Activated naive CD8-positive, alpha-beta T cell (primary cell): ENCODE measurements around the gene AGO4.
A peak's percentile ranks its signal among the peaks of the same experiment; 100 is the strongest.
"Not testable (repeated sequence)": the region's sequence is repeated elsewhere in the genome, so short reads cannot be mapped to it uniquely, and the experiment has no call there.

ENCODE experiments used
- H3K27ac Mint-ChIP-seq: one replicate; pipeline ENCODE4 v1.8.0; 2021; ENCODE audit warnings: mixed read lengths
- H3K27me3 Mint-ChIP-seq: one replicate; pipeline ENCODE4 v1.8.0; 2021; ENCODE audit warnings: mixed read lengths
- H3K36me3 Mint-ChIP-seq: one replicate; pipeline ENCODE4 v1.8.0; 2021; ENCODE audit warnings: mixed read lengths
- H3K4me1 Mint-ChIP-seq: one replicate; pipeline ENCODE4 v1.8.0; 2021; ENCODE audit warnings: low read depth, mixed read lengths
- H3K4me3 Mint-ChIP-seq: one replicate; pipeline ENCODE4 v1.8.0; 2021; ENCODE audit warnings: mild to moderate bottlenecking, mixed read lengths
- H3K9me3 Mint-ChIP-seq: one replicate; pipeline ENCODE4 v1.8.0; 2021; ENCODE audit warnings: low read depth, mixed read lengths

Gene AGO4

GRCh38 chr1:35869245-35869950 lies 61.6 kb downstream of the AGO4 start:
- not testable (repeated sequence) for H3K27ac Mint-ChIP-seq, H3K27me3 Mint-ChIP-seq, H3K4me1 Mint-ChIP-seq

GRCh38 chr1:35870651-35871309 lies 63.0 kb downstream of the AGO4 start:
- Mint-ChIP-seq H3K27ac (no peak overlapping the region), H3K9me3 (no peaks in the 10 kb centered on the region), H3K4me1 (no peaks in the 10 kb centered on the region), H3K4me3 (no peak overlapping the region), H3K36me3 (no peaks in the 10 kb centered on the region), H3K27me3 (no peaks in the 10 kb centered on the region)

More at GRCh38 chr1:35869245-35869950, 61.6 kb downstream of the AGO4 start:
- H3K9me3 Mint-ChIP-seq, H3K4me3 Mint-ChIP-seq, H3K36me3 Mint-ChIP-seq: not testable (repeated sequence)

- H3K27ac Mint-ChIP-seq = no peak overlapping the region
- H3K9me3 Mint-ChIP-seq = no peaks in the 10 kb centered on the region
- H3K4me1 Mint-ChIP-seq = no peaks in the 10 kb centered on the region
- no peaks in the 10 kb centered on the region for H3K36me3 Mint-ChIP-seq
- no peak overlapping the region for H3K4me3 Mint-ChIP-seq
- H3K27me3 Mint-ChIP-seq = no peaks in the 10 kb centered on the region
These were observed 65.5 kb downstream of the AGO4 start for GRCh38 chr1:35873243-35873750.

DNA sequence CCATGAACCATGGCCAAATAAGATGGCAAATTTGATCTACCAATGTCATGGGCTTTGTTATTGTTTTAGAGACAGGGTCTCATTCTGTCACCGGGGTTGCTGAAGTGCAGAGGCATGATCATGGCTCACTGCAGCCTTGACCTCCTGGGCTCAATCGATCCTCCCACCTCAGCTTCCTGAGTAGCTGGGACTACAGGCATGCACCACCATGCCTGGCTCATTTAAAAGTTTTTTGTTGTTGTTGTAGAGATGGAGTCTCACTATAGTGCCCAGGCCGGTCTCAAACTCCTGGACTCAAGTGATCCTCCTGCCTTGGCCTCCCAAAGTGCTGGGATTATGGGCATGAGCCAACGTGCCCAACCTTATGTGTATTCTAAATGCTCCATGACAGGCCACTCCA lies 66.3 kb downstream of the AGO4 start:
- H3K36me3 Mint-ChIP-seq, H3K27me3 Mint-ChIP-seq, H3K4me1 Mint-ChIP-seq, H3K9me3 Mint-ChIP-seq, H3K4me3 Mint-ChIP-seq, H3K27ac Mint-ChIP-seq: not testable (repeated sequence)

GRCh38 chr1:35876988-35877387 lies 69.2 kb downstream of the AGO4 start:
- Mint-ChIP-seq H3K9me3 (no peaks in the 10 kb centered on the region), H3K27ac (no peak overlapping the region), H3K4me3 (no peak overlapping the region), H3K36me3 (no peaks in the 10 kb centered on the region), H3K4me1 (peaks cover 2% of the 10 kb centered on the region), H3K27me3 (no peaks in the 10 kb centered on the region)

- Mint-ChIP-seq H3K4me3 (peak overlapping the region; percentile 60), H3K36me3 (no peaks in the 10 kb centered on the region), H3K9me3 (no peaks in the 10 kb centered on the region), H3K27ac (peak overlapping the region; percentile 29), H3K4me1 (peaks cover 38% of the 10 kb centered on the region), H3K27me3 (no peaks in the 10 kb centered on the region)
These were observed 74.0 kb downstream of the AGO4 start for GRCh38 chr1:35881850-35882273.

DNA sequence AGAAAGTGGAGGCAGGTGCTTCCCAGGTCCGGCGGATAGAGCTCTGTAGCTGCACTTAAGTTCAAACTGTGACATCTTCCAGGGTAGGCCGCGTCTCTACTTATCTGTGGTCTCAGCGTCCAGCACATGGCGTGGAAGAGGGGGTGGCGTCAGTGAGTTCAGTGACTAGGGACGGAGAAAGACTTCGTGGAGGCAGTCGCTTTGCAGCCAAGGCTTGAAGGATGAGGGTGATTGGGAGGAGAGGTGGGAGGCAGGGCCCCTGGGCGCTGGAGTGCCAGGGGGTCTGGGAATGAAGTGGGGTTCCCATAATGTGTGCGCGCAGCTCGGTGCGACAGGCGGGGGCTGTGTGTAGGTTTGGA lies 74.7 kb downstream of the AGO4 start:
- no peaks in the 10 kb centered on the region for H3K36me3 Mint-ChIP-seq
- H3K27ac Mint-ChIP-seq = no peak overlapping the region
- peak overlapping the region; percentile 60 for H3K4me3 Mint-ChIP-seq
- no peaks in the 10 kb centered on the region for H3K9me3 Mint-ChIP-seq
- H3K27me3 Mint-ChIP-seq = no peaks in the 10 kb centered on the region
- peaks cover 45% of the 10 kb centered on the region for H3K4me1 Mint-ChIP-seq

- no peaks in the 10 kb centered on the region for H3K9me3 Mint-ChIP-seq
These were observed 75.3 kb downstream of the AGO4 start, which contains the start of gene AGO1 for GRCh38 chr1:35882945-35883634. Gene AGO1, plus strand, starts transcription at chr1:35883209. Its CDS starts 213 bp downstream, at chr1:35883422.

DNA sequence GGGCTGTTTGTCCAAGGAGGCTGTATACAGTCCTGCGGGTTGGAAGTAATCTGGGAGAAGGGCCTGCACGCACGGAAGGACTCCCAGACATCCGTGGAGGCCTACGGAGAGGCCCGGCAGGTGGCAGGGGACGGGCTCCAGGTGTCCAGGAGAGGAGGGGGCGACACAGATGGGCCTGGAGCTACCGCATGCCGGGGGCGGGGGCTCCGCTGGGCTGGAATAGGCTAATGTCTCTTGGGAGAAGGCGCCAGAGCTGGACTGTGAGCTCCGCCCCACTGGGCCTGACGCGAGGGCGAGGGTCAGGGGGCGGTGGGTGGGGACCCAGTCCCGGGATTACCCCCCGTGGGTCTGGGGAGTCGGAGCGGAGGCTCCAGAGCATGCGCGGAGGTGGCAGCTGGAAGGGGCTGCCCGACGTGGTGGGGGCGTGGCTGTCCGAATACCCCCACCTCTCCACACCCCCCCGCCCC lies 75.9 kb downstream of the AGO4 start:
- Mint-ChIP-seq H3K36me3 (peaks cover under 1% of the 10 kb centered on the region), H3K27me3 (no peaks in the 10 kb centered on the region), H3K27ac (peak overlapping the region; percentile 88), H3K9me3 (no peaks in the 10 kb centered on the region), H3K4me1 (peaks cover 49% of the 10 kb centered on the region), H3K4me3 (peak overlapping the region; percentile 94)

More at GRCh38 chr1:35882945-35883634, 75.3 kb downstream of the AGO4 start, which contains the start of gene AGO1:
- Mint-ChIP-seq H3K36me3 (no peaks in the 10 kb centered on the region), H3K4me1 (peaks cover 49% of the 10 kb centered on the region), H3K27me3 (no peaks in the 10 kb centered on the region), H3K4me3 (peak within 1 kb of the TSS; percentile 94), H3K27ac (peak within 1 kb of the TSS; percentile 88)

- Mint-ChIP-seq H3K9me3 (no peaks in the 10 kb centered on the region), H3K4me1 (peaks cover 49% of the 10 kb centered on the region), H3K4me3 (peak overlapping the region; percentile 64), H3K27me3 (no peaks in the 10 kb centered on the region), H3K36me3 (peaks cover 3% of the 10 kb centered on the region), H3K27ac (peak overlapping the region; percentile 54)
These were observed 77.1 kb downstream of the AGO4 start for GRCh38 chr1:35884934-35885333.

GRCh38 chr1:35885961-35886558 lies 78.2 kb downstream of the AGO4 start:
- Mint-ChIP-seq H3K9me3 (no peaks in the 10 kb centered on the region), H3K27ac (no peak overlapping the region), H3K4me1 (peaks cover 49% of the 10 kb centered on the region), H3K27me3 (no peaks in the 10 kb centered on the region), H3K36me3 (peaks cover 3% of the 10 kb centered on the region), H3K4me3 (no peak overlapping the region)

- H3K4me3 Mint-ChIP-seq = no peak overlapping the region
- no peaks in the 10 kb centered on the region for H3K27me3 Mint-ChIP-seq
- peak overlapping the region; percentile 16 for H3K27ac Mint-ChIP-seq
- H3K9me3 Mint-ChIP-seq = no peaks in the 10 kb centered on the region
- peaks cover 3% of the 10 kb centered on the region for H3K36me3 Mint-ChIP-seq
- H3K4me1 Mint-ChIP-seq = peaks cover 48% of the 10 kb centered on the region
These were observed 79.0 kb downstream of the AGO4 start for GRCh38 chr1:35886577-35887431.

- Mint-ChIP-seq H3K4me1 (peaks cover 41% of the 10 kb centered on the region), H3K36me3 (peaks cover 8% of the 10 kb centered on the region), H3K27me3 (no peaks in the 10 kb centered on the region)
These were observed 79.7 kb downstream of the AGO4 start for GRCh38 chr1:35887508-35887907.

DNA sequence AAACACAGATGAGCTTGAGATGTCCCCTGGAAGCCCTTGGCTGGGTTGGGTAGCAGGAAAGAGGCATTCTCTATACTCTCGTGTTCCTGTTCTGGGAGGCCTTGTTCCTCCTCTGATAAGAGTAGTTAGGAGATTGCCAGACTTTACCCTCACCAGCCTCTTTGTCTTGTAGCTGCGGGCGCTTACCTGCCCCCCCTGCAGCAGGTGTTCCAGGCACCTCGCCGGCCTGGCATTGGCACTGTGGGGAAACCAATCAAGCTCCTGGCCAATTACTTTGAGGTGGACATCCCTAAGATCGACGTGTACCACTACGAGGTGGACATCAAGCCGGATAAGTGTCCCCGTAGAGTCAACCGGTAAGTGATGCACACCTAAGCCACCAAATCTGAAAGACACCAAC lies 80.4 kb downstream of the AGO4 start:
- Mint-ChIP-seq H3K27me3 (no peaks in the 10 kb centered on the region), H3K27ac (no peak overlapping the region), H3K4me3 (no peak overlapping the region), H3K9me3 (no peaks in the 10 kb centered on the region), H3K36me3 (peaks cover 8% of the 10 kb centered on the region), H3K4me1 (peaks cover 38% of the 10 kb centered on the region)

More at GRCh38 chr1:35887508-35887907, 79.7 kb downstream of the AGO4 start:
- H3K27ac Mint-ChIP-seq = peak overlapping the region; percentile 22
- H3K4me3 Mint-ChIP-seq = no peak overlapping the region
- no peaks in the 10 kb centered on the region for H3K9me3 Mint-ChIP-seq
